Measurements from ENCODE around the gene ALKBH1.
"Not testable (repeated sequence)": the region's sequence is repeated elsewhere in the genome, so short reads cannot be mapped to it uniquely, and the experiment has no call there.

The ALKBH1 gene

GRCh38 chr14:77674931-77675330 lies 32.9 kb downstream of the ALKBH1 start:
- H3K79me2 ChIP-seq (ENCODE audit: insufficient read depth, low read length), result no peaks in the 10 kb centered on the region
- DNase-seq (no peak), ATAC-seq (ENCODE audit: insufficient read depth, low read depth) (no peak)
- H3K9ac ChIP-seq (ENCODE audit: low read depth, low read length), result no peak overlapping the region
- peaks cover 62% of the 10 kb centered on the region for H3K36me3 ChIP-seq (ENCODE audit: insufficient read depth, low read length)
- no peaks in the 10 kb centered on the region for H3K4me1 ChIP-seq (ENCODE audit: insufficient read depth, low read length)
- no peak overlapping the region for H3K4me3 ChIP-seq (ENCODE audit: low read depth in 1 of 2, low read length in 2 of 2)
- H3K4me2 ChIP-seq (ENCODE audit: insufficient read depth, low read length), result no peak overlapping the region
- no peaks in the 10 kb centered on the region for H4K20me1 ChIP-seq (ENCODE audit: insufficient read depth, low read length)
- no peak overlapping the region for H3K27ac ChIP-seq (ENCODE audit: low read length)
- no peaks in the 10 kb centered on the region for H3K9me3 ChIP-seq (ENCODE audit: insufficient read depth, low read length, severe bottlenecking)
- no peak for TF ChIP-seq EZH2 (IDR thresholded peaks at IDR 0.05; ENCODE audit: borderline replicate concordance, low read depth, low read length, severe bottlenecking)
- TF ChIP-seq, protein P1, sequence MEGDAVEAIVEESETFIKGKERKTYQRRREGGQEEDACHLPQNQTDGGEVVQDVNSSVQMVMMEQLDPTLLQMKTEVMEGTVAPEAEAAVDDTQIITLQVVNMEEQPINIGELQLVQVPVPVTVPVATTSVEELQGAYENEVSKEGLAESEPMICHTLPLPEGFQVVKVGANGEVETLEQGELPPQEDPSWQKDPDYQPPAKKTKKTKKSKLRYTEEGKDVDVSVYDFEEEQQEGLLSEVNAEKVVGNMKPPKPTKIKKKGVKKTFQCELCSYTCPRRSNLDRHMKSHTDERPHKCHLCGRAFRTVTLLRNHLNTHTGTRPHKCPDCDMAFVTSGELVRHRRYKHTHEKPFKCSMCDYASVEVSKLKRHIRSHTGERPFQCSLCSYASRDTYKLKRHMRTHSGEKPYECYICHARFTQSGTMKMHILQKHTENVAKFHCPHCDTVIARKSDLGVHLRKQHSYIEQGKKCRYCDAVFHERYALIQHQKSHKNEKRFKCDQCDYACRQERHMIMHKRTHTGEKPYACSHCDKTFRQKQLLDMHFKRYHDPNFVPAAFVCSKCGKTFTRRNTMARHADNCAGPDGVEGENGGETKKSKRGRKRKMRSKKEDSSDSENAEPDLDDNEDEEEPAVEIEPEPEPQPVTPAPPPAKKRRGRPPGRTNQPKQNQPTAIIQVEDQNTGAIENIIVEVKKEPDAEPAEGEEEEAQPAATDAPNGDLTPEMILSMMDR (IDR thresholded peaks at IDR 0.05; ENCODE audit: borderline replicate concordance, extremely low read depth, low read length, poor library complexity, severe bottlenecking), result no peak
- H3K27me3 ChIP-seq (ENCODE audit: insufficient read depth, low read length, poor library complexity), result no peaks in the 10 kb centered on the region
- H2AFZ ChIP-seq (ENCODE audit: low read depth, low read length), result no peak overlapping the region

DNA sequence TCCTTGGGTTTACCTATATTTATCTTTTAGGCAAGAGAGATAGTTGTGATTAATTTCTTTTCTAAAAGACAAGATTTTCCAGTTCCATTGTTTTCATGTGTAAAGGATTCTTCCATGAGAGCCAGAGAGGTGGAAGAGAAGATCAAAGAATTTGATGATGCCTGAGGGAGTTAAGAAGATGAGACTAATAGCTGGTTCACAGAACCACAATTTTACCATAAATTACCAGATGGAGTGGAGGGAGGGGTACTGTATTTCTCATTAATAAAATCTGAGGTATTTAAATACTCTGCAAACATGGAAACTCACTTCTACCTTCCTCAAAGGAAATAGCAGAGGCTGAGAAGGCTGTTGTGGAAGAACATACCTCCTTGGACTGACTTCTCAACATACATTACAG lies 34.6 kb downstream of the ALKBH1 start:
- no peak for ATAC-seq (ENCODE audit: insufficient read depth, low read depth)
- H3K36me3 ChIP-seq (ENCODE audit: insufficient read depth, low read length), result peaks cover 45% of the 10 kb centered on the region

DNA sequence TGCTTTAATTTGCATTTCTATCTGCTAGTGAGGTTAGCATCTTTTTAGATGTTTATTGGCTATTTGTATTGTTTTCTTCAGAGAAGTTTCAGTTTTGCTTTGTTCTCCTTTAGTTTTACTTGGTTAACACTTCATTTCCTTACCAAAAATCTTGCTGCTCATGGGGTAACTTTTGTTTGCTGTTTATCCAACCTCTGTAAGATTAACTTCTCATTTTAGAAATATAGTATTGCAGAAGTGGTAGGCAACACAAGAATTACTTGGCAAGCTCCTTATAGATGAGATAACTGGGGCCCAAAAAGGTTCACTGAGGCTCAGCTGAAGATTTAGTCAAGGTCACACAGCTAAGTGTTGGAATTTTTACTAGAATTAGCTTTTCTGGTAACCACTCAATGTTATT lies 40.5 kb downstream of the ALKBH1 start:
- Histone ChIP-seq H3K27me3 (ENCODE audit: insufficient read depth, low read length, poor library complexity) (no peaks in the 10 kb centered on the region), H3K36me3 (ENCODE audit: insufficient read depth, low read length) (peaks cover under 1% of the 10 kb centered on the region; the same call in 1 of the 2 replicates), H3K9ac (ENCODE audit: low read depth, low read length) (no peak overlapping the region), H3K27ac (ENCODE audit: low read length) (no peak overlapping the region), H4K20me1 (ENCODE audit: insufficient read depth, low read length) (no peaks in the 10 kb centered on the region), H3K4me2 (ENCODE audit: insufficient read depth, low read length) (no peak overlapping the region), H3K9me3 (ENCODE audit: insufficient read depth, low read length, severe bottlenecking) (no peaks in the 10 kb centered on the region), H3K79me2 (ENCODE audit: insufficient read depth, low read length) (no peaks in the 10 kb centered on the region), H2AFZ (ENCODE audit: low read depth, low read length) (no peak overlapping the region), H3K4me1 (ENCODE audit: insufficient read depth, low read length) (no peaks in the 10 kb centered on the region), H3K4me3 (ENCODE audit: low read depth in 1 of 2, low read length in 2 of 2) (no peak overlapping the region)
- DNase-seq (no peak), ATAC-seq (ENCODE audit: insufficient read depth, low read depth) (no peak)
- TF ChIP-seq, protein P1 (IDR thresholded peaks at IDR 0.05; ENCODE audit: borderline replicate concordance, extremely low read depth, low read length, poor library complexity, severe bottlenecking), result no peak
- no peak for TF ChIP-seq EZH2 (IDR thresholded peaks at IDR 0.05; ENCODE audit: borderline replicate concordance, low read depth, low read length, severe bottlenecking)

More for the DNA sequence above, 34.6 kb downstream of the ALKBH1 start:
- H3K4me2 ChIP-seq (ENCODE audit: insufficient read depth, low read length), result no peak overlapping the region
- no peaks in the 10 kb centered on the region for H3K27me3 ChIP-seq (ENCODE audit: insufficient read depth, low read length, poor library complexity)
- H3K79me2 ChIP-seq (ENCODE audit: insufficient read depth, low read length), result no peaks in the 10 kb centered on the region
- H4K20me1 ChIP-seq (ENCODE audit: insufficient read depth, low read length), result no peaks in the 10 kb centered on the region
- no peak overlapping the region for H2AFZ ChIP-seq (ENCODE audit: low read depth, low read length)
- no peak overlapping the region for H3K4me3 ChIP-seq (ENCODE audit: low read depth in 1 of 2, low read length in 2 of 2)
- TF ChIP-seq EZH2 (IDR thresholded peaks at IDR 0.05; ENCODE audit: borderline replicate concordance, low read depth, low read length, severe bottlenecking), result no peak
- no peak overlapping the region for H3K27ac ChIP-seq (ENCODE audit: low read length)
- H3K9ac ChIP-seq (ENCODE audit: low read depth, low read length), result no peak overlapping the region
- H3K9me3 ChIP-seq (ENCODE audit: insufficient read depth, low read length, severe bottlenecking), result no peaks in the 10 kb centered on the region
- DNase-seq, result no peak
- no peaks in the 10 kb centered on the region for H3K4me1 ChIP-seq (ENCODE audit: insufficient read depth, low read length)

DNA sequence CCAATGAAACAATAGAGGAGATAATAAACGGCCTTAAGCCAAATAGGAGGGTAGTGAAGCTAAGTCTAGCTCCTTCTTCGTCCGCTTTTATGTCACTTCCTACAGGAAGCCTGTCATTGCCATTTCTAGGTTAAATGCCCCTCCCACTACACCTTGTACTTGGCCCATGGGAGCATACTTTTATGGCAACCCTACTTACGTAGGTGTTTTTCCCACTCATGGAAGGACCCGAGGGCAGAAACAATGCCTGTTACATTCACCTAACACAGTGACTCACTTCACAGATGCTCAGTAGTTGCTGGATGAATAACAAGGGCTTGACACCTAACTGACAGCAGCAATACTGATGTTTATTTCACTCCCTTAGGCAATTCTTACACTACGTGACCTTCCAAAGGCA lies 44.5 kb downstream of the ALKBH1 start:
- H3K79me2 ChIP-seq (ENCODE audit: insufficient read depth, low read length), result no peaks in the 10 kb centered on the region
- DNase-seq (no peak), ATAC-seq (ENCODE audit: insufficient read depth, low read depth) (no peak)
- no peak overlapping the region for H2AFZ ChIP-seq (ENCODE audit: low read depth, low read length)
- no peak overlapping the region for H3K9ac ChIP-seq (ENCODE audit: low read depth, low read length)
- no peaks in the 10 kb centered on the region for H3K27me3 ChIP-seq (ENCODE audit: insufficient read depth, low read length, poor library complexity)
- no peaks in the 10 kb centered on the region for H3K4me1 ChIP-seq (ENCODE audit: insufficient read depth, low read length)
- no peaks in the 10 kb centered on the region for H4K20me1 ChIP-seq (ENCODE audit: insufficient read depth, low read length)
- TF ChIP-seq EZH2 (IDR thresholded peaks at IDR 0.05; ENCODE audit: borderline replicate concordance, low read depth, low read length, severe bottlenecking), result no peak
- TF ChIP-seq, protein P1 (IDR thresholded peaks at IDR 0.05; ENCODE audit: borderline replicate concordance, extremely low read depth, low read length, poor library complexity, severe bottlenecking), result no peak
- no peak overlapping the region for H3K4me2 ChIP-seq (ENCODE audit: insufficient read depth, low read length)
- H3K36me3 ChIP-seq (ENCODE audit: insufficient read depth, low read length), result no peaks in the 10 kb centered on the region
- no peaks in the 10 kb centered on the region for H3K9me3 ChIP-seq (ENCODE audit: insufficient read depth, low read length, severe bottlenecking)
- H3K27ac ChIP-seq (ENCODE audit: low read length), result no peak overlapping the region
- no peak overlapping the region for H3K4me3 ChIP-seq (ENCODE audit: low read depth in 1 of 2, low read length in 2 of 2)

- not testable (repeated sequence) for H3K4me1 ChIP-seq (ENCODE audit: insufficient read depth, low read length); H3K4me2 ChIP-seq (ENCODE audit: insufficient read depth, low read length); H3K9ac ChIP-seq (ENCODE audit: low read depth, low read length); DNase-seq; H3K9me3 ChIP-seq (ENCODE audit: insufficient read depth, low read length, severe bottlenecking); ATAC-seq (ENCODE audit: insufficient read depth, low read depth); H3K27ac ChIP-seq (ENCODE audit: low read length); H3K79me2 ChIP-seq (ENCODE audit: insufficient read depth, low read length); H3K27me3 ChIP-seq (ENCODE audit: insufficient read depth, low read length, poor library complexity); H3K4me3 ChIP-seq (ENCODE audit: low read depth in 1 of 2, low read length in 2 of 2); H2AFZ ChIP-seq (ENCODE audit: low read depth, low read length); H3K36me3 ChIP-seq (ENCODE audit: insufficient read depth, low read length); H4K20me1 ChIP-seq (ENCODE audit: insufficient read depth, low read length)
Observed at GRCh38 chr14:77661562-77661961, 46.3 kb downstream of the ALKBH1 start.

All from DND-41 (cell line).